Stimulated activated CD4-positive, alpha-beta T cell treated with anti-CD3 and anti-CD28 coated beads, TNF-alpha, amount 100 ng/mL, for 48 hours (primary cell): ENCODE data around the gene PRDM16.
A peak's percentile ranks its signal among the peaks of the same experiment; 100 is the strongest.

ENCODE experiments used
- DNase-seq, 3 donors: peaks; one replicate each; pipeline ENCODE4 v3.0.0-alpha.2; 2020; ENCODE audit warnings: low read depth in 3 of 3

The PRDM16 gene

GRCh38 chr1:3032371-3033039 lies 36.5 kb upstream of the PRDM16 start:
- DNase-seq, result no peak

GRCh38 chr1:3033040-3033789 lies 35.8 kb upstream of the PRDM16 start:
- peak in 1 of 3 donors; percentile 12 for DNase-seq

- DNase-seq, result no peak
Measured at GRCh38 chr1:3033790-3034090, 35.3 kb upstream of the PRDM16 start.

- DNase-seq, result no peak
Measured at GRCh38 chr1:3034162-3034561, 34.8 kb upstream of the PRDM16 start.

- DNase-seq, result no peak
Measured at GRCh38 chr1:3034728-3035562, 34.1 kb upstream of the PRDM16 start.

GRCh38 chr1:3035563-3036446 lies 33.2 kb upstream of the PRDM16 start:
- DNase-seq, result no peak

- DNase-seq, result no peak
Measured at GRCh38 chr1:3036447-3037280, 32.3 kb upstream of the PRDM16 start.

GRCh38 chr1:3037281-3038040 lies 31.5 kb upstream of the PRDM16 start:
- DNase-seq, result no peak

GRCh38 chr1:3038113-3038551 lies 30.9 kb upstream of the PRDM16 start:
- DNase-seq, result no peak

GRCh38 chr1:3038571-3039181 lies 30.3 kb upstream of the PRDM16 start:
- DNase-seq, result no peak

- DNase-seq, result no peak
Measured at GRCh38 chr1:3040004-3040403, 29.0 kb upstream of the PRDM16 start.

GRCh38 chr1:3042481-3042880 lies 26.5 kb upstream of the PRDM16 start:
- DNase-seq, result no peak

GRCh38 chr1:3049164-3049563 lies 19.8 kb upstream of the PRDM16 start:
- DNase-seq, result no peak

GRCh38 chr1:3049905-3050304 lies 19.1 kb upstream of the PRDM16 start:
- no peak for DNase-seq

GRCh38 chr1:3050603-3051002 lies 18.4 kb upstream of the PRDM16 start:
- DNase-seq, result no peak

GRCh38 chr1:3051270-3052268 lies 17.4 kb upstream of the PRDM16 start:
- DNase-seq, result no peak

GRCh38 chr1:3052501-3052900 lies 16.5 kb upstream of the PRDM16 start:
- DNase-seq, result no peak

- no peak for DNase-seq
Measured at GRCh38 chr1:3053366-3053980, 15.5 kb upstream of the PRDM16 start.
